Measurements from ENCODE around the gene RAD51B. TPM values are rescaled to one million over a fixed set of nuclear protein-coding genes. Genes with fewer than 3 reads are reported as not detected.
A peak's percentile ranks its signal among the peaks of the same experiment; 100 is the strongest.

The RAD51B gene
- total RNA-seq, 1 experiment from 2014 or later, result 16.7 TPM

DNA sequence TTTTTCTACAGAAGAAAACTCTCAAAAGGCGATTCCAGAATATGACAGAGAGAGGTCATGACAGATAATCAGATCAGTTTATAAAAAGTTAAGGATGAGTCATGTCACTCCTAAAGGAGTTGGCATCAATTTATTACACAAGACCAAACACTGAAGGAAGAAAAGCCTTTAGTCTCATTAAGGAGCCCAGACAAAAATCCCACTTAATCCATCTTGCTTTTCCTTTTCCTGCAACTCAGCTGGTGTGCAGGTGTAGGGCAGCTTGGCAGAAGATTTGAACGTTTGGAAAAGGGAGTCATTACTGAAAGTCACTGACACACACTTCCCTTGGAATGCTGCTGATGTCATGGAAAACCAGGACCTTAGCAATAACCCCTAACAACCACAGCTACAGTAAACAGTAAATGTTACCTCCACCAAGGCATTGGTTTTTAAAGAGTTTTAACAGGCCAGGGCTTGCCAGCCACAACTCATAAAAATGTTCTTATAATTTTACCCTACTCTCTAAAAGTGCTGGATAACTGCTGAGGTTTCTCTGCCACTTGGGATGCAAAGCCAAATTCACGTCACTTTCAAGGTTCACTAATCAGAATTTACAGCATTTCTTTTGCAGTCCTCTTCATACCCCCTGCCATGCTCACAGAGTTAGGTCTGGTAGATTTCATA is 320.6 kb downstream of the RAD51B start:
- peak overlapping the region; percentile 79 for H2BK5ac ChIP-seq (ENCODE audit: insufficient read length, low read length)
- H3K79me2 ChIP-seq (ENCODE audit: insufficient read depth, low read length), result no peaks in the 10 kb centered on the region
- H3K27ac Mint-ChIP-seq, result peak overlapping the region in 2 of 3 experiments; percentile 27 to 40; a peak in 5 of 7 replicates
- H3K18ac ChIP-seq (ENCODE audit: insufficient read length, low read depth, low read length), result peak overlapping the region; percentile 90
- no peak overlapping the region for H2BK15ac ChIP-seq (ENCODE audit: low read depth, low read length)
- no peak overlapping the region for H3K56ac ChIP-seq (ENCODE audit: insufficient read length, low read depth, low read length)
- H4K5ac ChIP-seq (ENCODE audit: insufficient read length, low read depth, low read length), result no peak overlapping the region
- peak overlapping the region; percentile 63 for H3T11ph ChIP-seq (ENCODE audit: low read length)
- H3K9me3 ChIP-seq (ENCODE audit: control insufficient read depth, low read depth, low read length), result no peaks in the 10 kb centered on the region
- H2BK12ac ChIP-seq (ENCODE audit: insufficient read length, low read depth, low read length), result peak overlapping the region; percentile 100
- H3K9me3 Mint-ChIP-seq, result no peaks in the 10 kb centered on the region
- no peak overlapping the region for H2AFZ ChIP-seq (ENCODE audit: low read length)
- peak overlapping the region; percentile 85; the same call in 1 of the 2 replicates for H3K4ac ChIP-seq (ENCODE audit: low read depth, low read length)
- no peak overlapping the region for H3K4me3 Mint-ChIP-seq
- peak overlapping the region; percentile 64 for H2BK20ac ChIP-seq (ENCODE audit: low read depth, low read length, poor library complexity, severe bottlenecking)
- no peak for TF ChIP-seq CTCF (conservative IDR thresholded peaks at IDR 0.05)
- no peak for DNase-seq
- no peak overlapping the region for H4K8ac ChIP-seq (replicated peaks; ENCODE audit: insufficient read length, low read depth, low read length)
- H3K23me2 ChIP-seq (ENCODE audit: insufficient read length, low read depth, low read length, poor library complexity, severe bottlenecking), result no peaks in the 10 kb centered on the region
- H3K79me1 ChIP-seq (ENCODE audit: insufficient read depth, low read depth, low read length, poor library complexity, severe bottlenecking), result no peaks in the 10 kb centered on the region
- no peak overlapping the region for H3K27ac ChIP-seq (ENCODE audit: insufficient read length, low read depth, low read length)
- H3K4me2 ChIP-seq (ENCODE audit: insufficient read depth, insufficient read length, low read length), result no peak overlapping the region
- no peaks in the 10 kb centered on the region for H3K36me3 Mint-ChIP-seq (ENCODE audit: insufficient read depth in 1 of 3, low read depth in 3 of 3)
- H3K23ac ChIP-seq (ENCODE audit: insufficient read length, low read depth, low read length), result no peak overlapping the region
- peak overlapping the region; percentile 72 for H2BK120ac ChIP-seq (ENCODE audit: low read depth, low read length, poor library complexity, severe bottlenecking)
- H3K27me3 Mint-ChIP-seq (ENCODE audit: low read depth), result no peaks in the 10 kb centered on the region
- peak overlapping the region; percentile 87; the same call in 1 of the 2 replicates for H3K14ac ChIP-seq (ENCODE audit: insufficient read depth, low read length)
- no peaks in the 10 kb centered on the region for H4K20me1 ChIP-seq (ENCODE audit: control insufficient read depth, insufficient read depth, insufficient read length)
- peak overlapping the region; percentile 17 for H3K9ac ChIP-seq (ENCODE audit: extremely low read depth, insufficient read length, low read length)
- H3K27me3 ChIP-seq (ENCODE audit: insufficient read depth, low read length), result no peaks in the 10 kb centered on the region
- H3K4me1 ChIP-seq (ENCODE audit: insufficient read depth, low read length), result no peaks in the 10 kb centered on the region; the same call in 1 of the 2 replicates
- H4K91ac ChIP-seq (ENCODE audit: insufficient read length, low read depth, low read length), result peak overlapping the region; percentile 86
- no CpG with 5 or more reads among the region's 3 CpGs for WGBS (ENCODE audit: extremely low coverage, insufficient read length, low lambda C conversion rate)
- H3K4me1 Mint-ChIP-seq, result peaks cover 31 to 42% of the 10 kb centered on the region in 2 experiments
- H2AK5ac ChIP-seq (ENCODE audit: insufficient read length, low read length), result no peak overlapping the region
